HG03175 (cell line): ENCODE data around the gene SH3RF1.

Source experiments
- ATAC-seq: cut with Tn5 transposase; IDR thresholded peaks from one replicate; pipeline ENCODE4 v1.9.1; 2021; ENCODE audit warnings: mild to moderate bottlenecking, moderate library complexity; ENCODE audit not compliant: unreplicated experiment

Gene SH3RF1

DNA sequence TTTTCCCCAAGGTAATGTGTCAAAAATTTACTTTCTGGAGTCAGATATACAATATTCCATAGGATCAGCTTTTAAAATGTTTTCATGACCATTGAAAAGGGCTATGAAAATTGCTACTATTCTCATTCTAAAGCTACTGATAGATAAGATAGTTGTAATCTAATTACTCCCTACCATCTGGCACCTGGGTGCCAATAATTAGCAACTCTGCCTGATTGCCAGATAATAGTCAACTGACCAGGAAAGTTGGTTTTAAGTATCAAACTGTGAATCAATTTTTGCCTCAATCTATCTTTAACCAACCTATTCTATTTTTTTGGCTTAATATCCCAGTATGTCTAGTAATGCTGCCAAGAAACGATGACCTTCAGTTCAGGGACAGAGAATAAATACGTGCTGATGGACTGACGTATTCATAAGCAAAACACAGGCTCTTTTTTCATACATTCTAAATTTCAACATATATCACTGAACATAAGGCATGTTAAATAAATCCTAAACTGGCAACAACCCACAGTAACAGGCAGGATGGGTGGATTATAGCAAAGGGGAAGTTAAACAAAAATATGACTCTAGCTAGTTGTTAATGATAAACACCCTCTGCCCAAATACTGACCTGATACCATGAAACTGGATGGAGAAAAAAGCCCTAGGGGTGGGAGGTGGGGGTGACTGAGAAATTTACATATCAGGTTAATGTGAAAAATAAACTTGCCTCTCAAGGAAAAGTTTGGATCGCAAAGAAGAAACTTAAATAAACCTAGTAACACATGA is 18.2 kb downstream of the SH3RF1 start:
- peak; percentile 85 for ATAC-seq

- no peak for ATAC-seq
Observed at GRCh38 chr4:169251291-169252235, 19.2 kb downstream of the SH3RF1 start.

- no peak for ATAC-seq
Observed at GRCh38 chr4:169250796-169251195, 20.0 kb downstream of the SH3RF1 start.

DNA sequence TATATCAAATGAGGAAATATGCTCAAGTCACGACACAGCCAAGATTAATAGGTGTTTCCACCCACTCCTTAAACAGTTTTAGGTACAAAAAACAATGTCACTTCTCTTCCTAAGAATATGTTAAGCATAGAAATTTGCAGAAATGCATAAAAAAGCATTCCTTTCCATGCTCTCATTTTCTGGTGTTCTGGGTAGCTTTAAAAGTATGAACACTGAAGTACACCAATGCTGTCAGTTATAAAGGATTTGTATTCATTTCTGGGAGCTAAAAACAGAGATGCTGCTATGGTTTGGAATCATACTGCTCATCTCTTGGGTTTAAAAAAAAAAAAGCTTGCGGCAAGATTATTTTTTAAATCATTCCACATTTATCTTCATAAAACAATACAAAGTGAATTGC is 20.8 kb downstream of the SH3RF1 start:
- ATAC-seq: no peak

DNA sequence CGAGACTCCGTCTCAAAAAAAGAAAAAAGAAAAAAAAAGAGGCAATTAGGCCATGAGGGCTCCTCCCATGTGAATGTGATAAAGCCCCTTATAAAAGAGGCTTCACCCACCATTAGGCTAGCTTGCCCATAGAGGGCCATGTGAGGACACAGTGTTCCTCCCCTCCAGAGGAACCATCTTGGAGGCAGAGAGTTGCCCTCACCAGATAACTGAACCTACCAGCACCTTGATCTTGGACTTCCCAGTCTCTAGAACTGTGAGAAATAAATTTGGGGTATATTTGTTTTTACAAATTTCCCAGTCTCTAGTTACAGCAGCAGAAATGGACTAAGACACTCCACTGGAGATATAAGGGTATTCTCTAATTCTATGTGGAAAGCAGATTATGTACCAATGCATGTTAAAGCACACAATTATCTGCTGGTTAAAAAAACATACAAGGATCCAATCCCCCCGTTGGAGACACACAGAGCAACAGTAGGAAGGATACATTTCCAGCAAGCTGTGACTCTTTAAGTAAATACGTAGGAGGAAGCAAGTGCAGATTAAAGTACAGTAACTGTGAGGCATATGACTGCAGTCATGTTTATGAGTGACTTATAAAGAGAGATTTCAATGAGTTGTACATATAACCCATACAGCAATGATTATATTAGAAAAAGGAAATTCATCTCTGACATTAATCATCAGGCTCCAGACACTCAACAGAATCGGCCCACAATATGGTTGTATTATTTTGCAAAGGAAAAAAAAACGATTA is 21.4 kb downstream of the SH3RF1 start:
- ATAC-seq: peak; percentile 80

- no peak for ATAC-seq
Observed at GRCh38 chr4:169248645-169249044, 22.1 kb downstream of the SH3RF1 start.

DNA sequence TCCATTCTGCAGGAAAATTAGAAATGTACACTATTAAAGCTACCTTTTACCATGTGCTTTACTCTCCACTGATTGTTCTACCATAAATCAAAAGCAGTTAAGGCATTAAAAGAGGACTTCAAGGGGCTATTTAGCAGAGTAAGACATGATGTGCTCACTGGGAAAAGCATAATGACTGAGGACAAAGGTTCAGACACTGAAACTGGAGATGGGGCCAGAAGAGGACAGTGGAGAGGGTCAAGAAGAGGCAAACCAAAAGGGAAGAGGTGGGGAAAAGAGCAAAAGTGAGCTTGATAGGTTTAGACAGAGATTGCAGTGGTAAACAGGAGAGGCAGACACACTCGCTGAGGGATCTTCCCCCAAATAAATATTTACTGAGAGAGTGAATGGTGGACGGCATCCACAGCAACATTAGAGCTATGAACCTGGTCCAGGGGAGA is 23.8 kb downstream of the SH3RF1 start:
- ATAC-seq: no peak

GRCh38 chr4:169246279-169246678 is 24.5 kb downstream of the SH3RF1 start:
- no peak for ATAC-seq

- no peak for ATAC-seq
Observed at GRCh38 chr4:169245061-169245460, 25.7 kb downstream of the SH3RF1 start.

DNA sequence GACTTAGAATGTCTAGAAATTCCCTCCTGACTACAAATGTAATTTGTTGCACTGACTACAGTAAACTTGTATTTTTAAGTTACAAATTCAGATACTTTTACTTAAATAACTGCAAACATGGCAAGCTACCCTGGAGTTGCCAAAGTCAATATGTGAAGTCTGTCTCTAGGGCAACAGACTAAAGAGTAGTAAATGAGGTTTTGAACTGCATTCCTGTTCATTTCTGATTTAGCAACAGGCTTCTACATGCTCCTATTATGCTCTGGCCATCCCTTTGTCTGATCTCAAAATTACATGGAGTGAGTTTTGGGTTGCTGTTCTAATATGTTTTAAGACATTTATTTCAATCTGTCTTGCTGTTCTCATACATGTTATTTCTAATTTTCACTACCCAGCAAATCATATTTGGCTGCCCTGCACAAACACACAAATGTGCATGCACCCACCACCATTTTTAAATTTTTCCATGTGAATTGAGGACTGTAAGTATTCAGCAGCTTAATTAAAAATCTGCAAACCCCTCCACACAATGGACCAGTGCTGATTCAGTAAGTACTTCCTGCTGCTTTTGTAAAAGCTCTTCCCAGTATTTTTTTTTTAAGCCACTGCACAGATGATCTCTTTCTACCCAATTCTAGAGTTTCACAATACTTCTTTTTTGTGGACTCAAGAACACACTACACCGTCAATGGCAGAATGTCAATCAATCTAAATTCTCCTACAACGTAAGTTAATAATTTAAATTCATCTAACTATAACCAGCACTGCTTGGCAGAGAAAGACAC is 26.7 kb downstream of the SH3RF1 start:
- no peak for ATAC-seq

- no peak for ATAC-seq
Observed at GRCh38 chr4:169241464-169241863, 29.3 kb downstream of the SH3RF1 start.

GRCh38 chr4:169239221-169239905 is 31.4 kb downstream of the SH3RF1 start:
- ATAC-seq: no peak

DNA sequence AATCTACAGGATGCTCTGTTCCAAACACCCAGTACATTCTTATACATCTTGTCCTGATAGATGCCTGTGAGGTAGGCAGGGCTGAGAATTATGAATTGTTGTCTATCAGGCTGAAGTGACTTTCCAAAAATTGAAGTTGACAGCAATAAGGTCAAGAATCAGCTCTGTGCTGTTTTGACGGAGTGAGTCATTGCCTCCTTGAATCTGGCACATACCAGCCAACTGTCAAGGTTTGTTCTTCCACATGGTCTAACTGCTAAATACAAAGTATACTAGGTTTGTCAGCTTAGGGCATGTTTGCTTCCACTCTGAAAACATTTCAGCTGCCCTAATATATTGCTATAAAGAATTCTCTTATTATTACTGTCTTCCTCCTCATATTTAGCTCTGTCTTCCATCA is 32.3 kb downstream of the SH3RF1 start:
- ATAC-seq: no peak

DNA sequence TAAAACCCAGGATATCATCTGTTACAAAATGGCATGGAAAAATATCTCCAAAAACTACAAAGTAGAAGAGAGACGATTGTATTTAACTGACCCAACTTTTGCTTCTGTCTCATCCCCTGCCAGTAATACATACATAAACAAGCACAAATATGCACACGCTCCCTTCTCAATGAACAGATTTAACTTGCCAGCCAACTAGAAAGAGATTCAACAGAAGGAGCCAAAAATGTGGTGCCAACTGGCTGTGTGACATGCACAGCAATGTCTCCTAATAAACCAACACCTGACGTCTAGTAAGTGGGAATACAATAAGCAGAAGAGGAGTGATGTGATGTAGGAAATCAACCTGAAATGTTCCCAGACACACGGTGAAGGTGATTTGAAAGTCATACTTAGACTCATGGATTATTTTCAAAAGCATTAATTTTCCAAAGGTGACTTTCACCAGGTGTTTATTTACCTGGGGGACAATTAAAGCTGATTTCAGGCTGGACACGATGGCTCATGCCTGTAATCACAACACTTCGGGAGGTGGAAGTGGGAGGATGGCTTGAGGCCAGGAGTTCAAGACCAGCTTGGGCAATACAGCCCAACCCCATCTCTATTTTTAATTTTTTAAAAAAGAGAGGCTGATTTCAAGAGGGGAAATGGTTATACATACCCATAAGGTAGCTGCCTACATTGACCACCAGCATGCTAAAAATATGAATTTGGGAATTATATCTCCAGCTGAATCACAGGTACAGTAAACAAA is 33.7 kb downstream of the SH3RF1 start:
- ATAC-seq: no peak

DNA sequence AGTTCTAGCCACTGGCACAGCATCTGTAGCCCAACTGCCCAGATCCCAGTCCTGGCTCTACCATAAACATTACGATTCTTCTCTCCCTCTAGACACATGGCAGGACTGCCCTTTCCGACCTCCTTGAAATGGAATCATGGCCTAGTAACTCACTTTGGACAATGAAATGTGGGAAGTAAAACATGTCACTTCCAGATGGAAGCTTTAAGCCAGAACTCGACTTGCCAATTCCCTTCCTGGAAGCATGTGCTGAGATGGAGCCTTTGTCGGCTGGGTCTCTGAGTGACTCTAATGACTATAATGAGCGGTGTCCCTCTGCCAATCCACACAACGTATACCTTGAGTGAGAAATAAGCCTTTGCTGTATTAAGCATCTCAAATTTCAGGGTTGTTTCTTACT is 34.7 kb downstream of the SH3RF1 start:
- no peak for ATAC-seq

GRCh38 chr4:169234137-169234855 is 36.5 kb downstream of the SH3RF1 start:
- ATAC-seq: no peak

- ATAC-seq: no peak
Observed at GRCh38 chr4:169233691-169234090, 37.1 kb downstream of the SH3RF1 start.

GRCh38 chr4:169231647-169232262 is 39.0 kb downstream of the SH3RF1 start:
- ATAC-seq: no peak
